Neural crest cell (in vitro differentiated cells): ENCODE measurements around the gene SPG11. TPM values are rescaled to one million over a fixed set of nuclear protein-coding genes. Genes with fewer than 3 reads are reported as not detected.

ENCODE experiments used
- DNase-seq: peaks from one replicate; pipeline ENCODE4 v3.0.0; 2021; ENCODE audit warnings: low read depth, mixed read lengths, low spot score
- H3K27ac Mint-ChIP-seq: one replicate; pipeline ENCODE4 v1.8.0; 2021; ENCODE audit warnings: mild to moderate bottlenecking, mixed read lengths; ENCODE audit not compliant: unreplicated experiment
- H3K27me3 Mint-ChIP-seq: 2 replicates; pipeline ENCODE4 v1.8.0; 2021; ENCODE audit warnings: low read depth, mild to moderate bottlenecking, mixed read lengths
- H3K36me3 Mint-ChIP-seq: 2 replicates; pipeline ENCODE4 v1.8.0; 2021; ENCODE audit warnings: low read depth, mild to moderate bottlenecking, mixed read lengths
- H3K4me1 Mint-ChIP-seq: 2 replicates; pipeline ENCODE4 v1.8.0; 2021; ENCODE audit warnings: mixed read lengths
- H3K4me3 Mint-ChIP-seq: one replicate; pipeline ENCODE4 v1.8.0; 2021; ENCODE audit warnings: mild to moderate bottlenecking, mixed read lengths
- H3K9me3 Mint-ChIP-seq: 2 replicates; pipeline ENCODE4 v1.8.0; 2021; ENCODE audit warnings: mixed read lengths
- CTCF ChIP-seq: fragments of 200-600 bp; sonication (generic); conservative IDR thresholded peaks from 2 replicates; pipeline ENCODE4 v1.5.0; 2021; ENCODE audit warnings: antibody characterized with exemption, mild to moderate bottlenecking
- total RNA-seq: library from RNA; stranded (reverse); gene quantifications from 2 replicates; pipeline ENCODE4 v1.2.1, GENCODE V29; 2021

Gene SPG11
- total RNA-seq, 1 donor from 2014 or later: 61.7 TPM

DNA sequence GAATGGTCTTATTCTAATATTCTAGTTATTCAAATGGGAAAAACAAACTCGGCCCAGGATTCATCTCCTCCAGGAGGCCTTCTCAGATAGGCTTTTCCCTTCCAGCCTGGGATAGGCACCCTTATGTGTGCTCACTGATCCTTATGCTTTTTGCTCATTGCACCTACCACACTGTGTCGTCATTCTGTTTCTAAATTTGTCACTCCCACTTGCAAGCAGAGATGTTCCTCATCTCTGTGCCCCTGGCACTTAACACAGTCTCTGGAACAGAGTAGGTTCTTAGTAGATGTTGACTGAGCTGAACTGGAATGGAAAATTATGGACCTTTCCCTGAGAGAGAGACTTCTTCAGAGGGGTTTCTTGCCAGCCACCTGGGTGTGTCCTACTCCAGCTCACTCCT lies 18.7 kb upstream of the SPG11 start:
- Mint-ChIP-seq H3K36me3 (no peaks in the 10 kb centered on the region), H3K4me1 (no peaks in the 10 kb centered on the region), H3K4me3 (no peak overlapping the region), H3K27me3 (peaks cover 47% of the 10 kb centered on the region), H3K9me3 (no peaks in the 10 kb centered on the region), H3K27ac (no peak overlapping the region)
- no peak for TF ChIP-seq CTCF
- DNase-seq: no peak

- Mint-ChIP-seq H3K27me3 (peaks cover 44% of the 10 kb centered on the region), H3K4me3 (no peak overlapping the region), H3K27ac (no peak overlapping the region), H3K9me3 (no peaks in the 10 kb centered on the region), H3K36me3 (no peaks in the 10 kb centered on the region), H3K4me1 (no peaks in the 10 kb centered on the region)
- DNase-seq: no peak
- TF ChIP-seq CTCF: no peak
These were observed 13.2 kb upstream of the SPG11 start for GRCh38 chr15:44676676-44677075.

- no peaks in the 10 kb centered on the region for H3K4me1 Mint-ChIP-seq
- H3K36me3 Mint-ChIP-seq: no peaks in the 10 kb centered on the region
- H3K27ac Mint-ChIP-seq: no peak overlapping the region
- no peaks in the 10 kb centered on the region for H3K9me3 Mint-ChIP-seq
- H3K27me3 Mint-ChIP-seq: peaks cover 37% of the 10 kb centered on the region
- no peak for TF ChIP-seq CTCF
- no peak for DNase-seq
- no peak overlapping the region for H3K4me3 Mint-ChIP-seq
These were observed 12.4 kb upstream of the SPG11 start for GRCh38 chr15:44675911-44676310.

- H3K27ac Mint-ChIP-seq: no peak overlapping the region
- no peaks in the 10 kb centered on the region for H3K36me3 Mint-ChIP-seq
- DNase-seq: no peak
- H3K4me1 Mint-ChIP-seq: no peaks in the 10 kb centered on the region
- H3K9me3 Mint-ChIP-seq: no peaks in the 10 kb centered on the region
- no peak overlapping the region for H3K4me3 Mint-ChIP-seq
- H3K27me3 Mint-ChIP-seq: peaks cover 32% of the 10 kb centered on the region
- no peak for TF ChIP-seq CTCF
These were observed 10.2 kb upstream of the SPG11 start for GRCh38 chr15:44673639-44674038.

- no peak overlapping the region for H3K4me3 Mint-ChIP-seq
- TF ChIP-seq CTCF: no peak
- peaks cover 29% of the 10 kb centered on the region for H3K27me3 Mint-ChIP-seq
- no peaks in the 10 kb centered on the region for H3K9me3 Mint-ChIP-seq
- H3K27ac Mint-ChIP-seq: no peak overlapping the region
- no peak for DNase-seq
- no peaks in the 10 kb centered on the region for H3K36me3 Mint-ChIP-seq
- H3K4me1 Mint-ChIP-seq: no peaks in the 10 kb centered on the region
These were observed 6.9 kb upstream of the SPG11 start for GRCh38 chr15:44670087-44670950.
